Neural cell (in vitro differentiated cells): ENCODE measurements around the gene SPTLC2. TPM values are rescaled to one million over a fixed set of nuclear protein-coding genes. Genes with fewer than 3 reads are reported as not detected.

Source experiments
- H2AFZ ChIP-seq: fragments of 200-600, 300-800 bp; sonication (generic), shearing (Covaris generic); 2 replicates; pipeline ENCODE4 v1.6.0; 2014; ENCODE audit warnings: low read depth, mild to moderate bottlenecking, antibody characterized with exemption, low read length, moderate library complexity
- H3F3A ChIP-seq: fragments of 200-600 bp; shearing (Covaris generic); 2 replicates; pipeline ENCODE4 v1.6.1; 2016; ENCODE audit warnings: mild to moderate bottlenecking, moderate library complexity, mixed read lengths, antibody characterized with exemption, low read length; ENCODE audit not compliant: insufficient read depth, poor library complexity, severe bottlenecking
- H3K27ac ChIP-seq: fragments of 200-600, 300-800 bp; sonication (generic), shearing (Covaris generic); 2 replicates; pipeline ENCODE4 v1.5.1; 2014; ENCODE audit warnings: mild to moderate bottlenecking, low read length, moderate library complexity
- H3K27me3 ChIP-seq: fragments of 300-800, 200-600 bp; sonication (generic), shearing (Covaris generic); 2 replicates; pipeline ENCODE4 v1.6.0; 2014; ENCODE audit warnings: mild to moderate bottlenecking, low read depth, low read length, moderate library complexity; ENCODE audit not compliant: insufficient read depth
- H3K36me3 ChIP-seq: fragments of 300-800, 200-600 bp; sonication (generic), shearing (Covaris generic); 2 replicates; pipeline ENCODE4 v1.5.1; 2014; ENCODE audit warnings: mild to moderate bottlenecking, antibody characterized with exemption, low read length, moderate library complexity; ENCODE audit not compliant: insufficient read depth
- H3K4me2 ChIP-seq: fragments of 300-800, 200-600 bp; sonication (generic), shearing (Covaris generic); 2 replicates; pipeline ENCODE4 v1.6.0; 2014; ENCODE audit warnings: mild to moderate bottlenecking, low read length
- H3K4me3 ChIP-seq: fragments of 300-800, 200-600 bp; sonication (generic), shearing (Covaris generic); 2 replicates; pipeline ENCODE4 v1.5.1; 2014; ENCODE audit warnings: mild to moderate bottlenecking, low read length, moderate library complexity
- H3K79me2 ChIP-seq: fragments of 200-600 bp; shearing (Covaris generic); replicated peaks from 2 replicates; pipeline ENCODE4 v1.6.0; 2014; ENCODE audit warnings: mild to moderate bottlenecking, low read length, moderate library complexity; ENCODE audit not compliant: insufficient read depth
- H3K9ac ChIP-seq: fragments of 300-800, 200-600 bp; sonication (generic), shearing (Covaris generic); 2 replicates; pipeline ENCODE4 v1.6.1; 2016; ENCODE audit warnings: mild to moderate bottlenecking, low read length, mixed read lengths
- H3K9me2 ChIP-seq: fragments of 200-600 bp; shearing (Covaris generic); 2 replicates; pipeline ENCODE4 v1.6.1; 2016; ENCODE audit warnings: mild to moderate bottlenecking, low read length, mixed read lengths; ENCODE audit not compliant: insufficient read depth
- H3K9me3 ChIP-seq: fragments of 200-600, 300-800 bp; sonication (generic), shearing (Covaris generic); 2 replicates; pipeline ENCODE4 v1.6.1; 2016; ENCODE audit warnings: mild to moderate bottlenecking, mixed run types, low read length, moderate library complexity, mixed read lengths
- H4K20me1 ChIP-seq: fragments of 200-600 bp; shearing (Covaris generic); 2 replicates; pipeline ENCODE4 v1.6.1; 2016; ENCODE audit warnings: mild to moderate bottlenecking, mixed run types; ENCODE audit not compliant: insufficient read depth
- CTCF ChIP-seq: fragments of 450-650 bp; IDR thresholded peaks from 2 replicates; pipeline ENCODE4 v1.5.1; 2014; ENCODE audit warnings: antibody characterized with exemption, mild to moderate bottlenecking, moderate library complexity; ENCODE audit not compliant: poor library complexity, severe bottlenecking
- EP300 ChIP-seq: fragments of 450-650 bp; conservative IDR thresholded peaks from 2 replicates; pipeline ENCODE4 v1.6.1; 2014; ENCODE audit warnings: antibody characterized with exemption, mild to moderate bottlenecking, moderate library complexity; ENCODE audit not compliant: poor library complexity, severe bottlenecking
- EZH2 ChIP-seq: fragments of 200-600, 300-800 bp; shearing (Covaris generic), sonication (generic); IDR thresholded peaks from 2 replicates; pipeline ENCODE4 v1.6.1; 2014; ENCODE audit warnings: antibody characterized with exemption, low read length, borderline replicate concordance, mild to moderate bottlenecking; ENCODE audit not compliant: insufficient read depth, poor library complexity, severe bottlenecking
- MXI1 ChIP-seq: fragments of 450-650 bp; conservative IDR thresholded peaks from 2 replicates; pipeline ENCODE4 v1.6.1; 2014; ENCODE audit warnings: antibody characterized with exemption, mild to moderate bottlenecking; ENCODE audit not compliant: poor library complexity, severe bottlenecking
- POLR2AphosphoS5 ChIP-seq: IDR thresholded peaks from 2 replicates; pipeline ENCODE4 v1.6.1; 2012
- RAD21 ChIP-seq: fragments of 450-650 bp; conservative IDR thresholded peaks from 2 replicates; pipeline ENCODE4 v1.6.1; 2014; ENCODE audit warnings: antibody characterized with exemption, mild to moderate bottlenecking, moderate library complexity
- REST ChIP-seq: IDR thresholded peaks from 2 replicates; pipeline ENCODE4 v1.6.1; 2012; ENCODE audit warnings: borderline replicate concordance
- SMC3 ChIP-seq: fragments of 450-650 bp; conservative IDR thresholded peaks from 2 replicates; pipeline ENCODE4 v1.6.1; 2014; ENCODE audit warnings: antibody characterized with exemption, mild to moderate bottlenecking, moderate library complexity; ENCODE audit not compliant: poor library complexity
- TAF1 ChIP-seq: IDR thresholded peaks from 2 replicates; pipeline ENCODE4 v1.6.1; 2012; ENCODE audit warnings: low read depth
- polyA plus RNA-seq: library from polyadenylated mRNA; depleted of rRNA; stranded (reverse); fragments of >200 nt; gene quantifications from 2 replicates; pipeline ENCODE4 v1.2.3, GENCODE V29; 2014

The SPTLC2 gene
- polyA plus RNA-seq, 1 donor from 2014 or later: 15.1 TPM

GRCh38 chr14:77469539-77469938, 146.9 kb downstream of the SPTLC2 start:
- TF ChIP-seq CTCF (no peak), EP300 (no peak), TAF1 (no peak), EZH2 (no peak), REST (no peak), RAD21 (no peak), POLR2AphosphoS5 (no peak), MXI1 (no peak), SMC3 (no peak)
- no peaks in the 10 kb centered on the region for H3K9me3 ChIP-seq
- H3F3A ChIP-seq: no peaks in the 10 kb centered on the region
- no peaks in the 10 kb centered on the region for H3K79me2 ChIP-seq
- no peak overlapping the region for H3K27ac ChIP-seq
- H3K4me2 ChIP-seq: no peak overlapping the region
- H2AFZ ChIP-seq: no peak overlapping the region
- H3K4me3 ChIP-seq: no peak overlapping the region
- H3K9ac ChIP-seq: no peak overlapping the region
- no peaks in the 10 kb centered on the region for H4K20me1 ChIP-seq
- no peaks in the 10 kb centered on the region for H3K9me2 ChIP-seq
- H3K36me3 ChIP-seq: peaks cover 3% of the 10 kb centered on the region
- H3K27me3 ChIP-seq: no peaks in the 10 kb centered on the region

- TF ChIP-seq TAF1 (no peak), CTCF (no peak), REST (no peak), MXI1 (no peak), EZH2 (no peak)
- H3K36me3 ChIP-seq: peaks cover 3% of the 10 kb centered on the region
Measured at GRCh38 chr14:77469067-77469505, 147.4 kb downstream of the SPTLC2 start.

More at GRCh38 chr14:77469067-77469505, 147.4 kb downstream of the SPTLC2 start:
- Histone ChIP-seq H3K9me2 (no peaks in the 10 kb centered on the region), H3K27me3 (no peaks in the 10 kb centered on the region), H3K27ac (no peak overlapping the region), H2AFZ (no peak overlapping the region), H3K9ac (no peak overlapping the region), H3K79me2 (no peaks in the 10 kb centered on the region), H3K9me3 (no peaks in the 10 kb centered on the region), H3F3A (no peaks in the 10 kb centered on the region), H3K4me2 (no peak overlapping the region), H3K4me3 (no peak overlapping the region), H4K20me1 (no peaks in the 10 kb centered on the region)
